HG02870 (cell line): ENCODE measurements around the gene CEACAM19.
"Not testable (repeated sequence)": the region's sequence is repeated elsewhere in the genome, so short reads cannot be mapped to it uniquely, and the experiment has no call there.

Experiments
- ATAC-seq: cut with Tn5 transposase; IDR thresholded peaks from one replicate; pipeline ENCODE4 v1.9.1; 2021; ENCODE audit warnings: mild to moderate bottlenecking, moderate library complexity; ENCODE audit not compliant: unreplicated experiment

CEACAM19 gene

GRCh38 chr19:44670027-44670426 lies 1.3 kb upstream of the CEACAM19 start:
- not testable (repeated sequence) for ATAC-seq

- ATAC-seq, result no peak
Measured at GRCh38 chr19:44672226-44672625, 944 bp downstream of the CEACAM19 start.

- ATAC-seq, result no peak
Measured at GRCh38 chr19:44673510-44673909, 2.2 kb downstream of the CEACAM19 start.

GRCh38 chr19:44675521-44675920 lies 4.2 kb downstream of the CEACAM19 start:
- ATAC-seq, result no peak

- ATAC-seq, result no peak
Measured at GRCh38 chr19:44677019-44677811, 5.9 kb downstream of the CEACAM19 start.

- ATAC-seq, result no peak
Measured at GRCh38 chr19:44680536-44680935, 9.3 kb downstream of the CEACAM19 start.

- no peak for ATAC-seq
Measured at GRCh38 chr19:44681992-44682790, 10.9 kb downstream of the CEACAM19 start.

GRCh38 chr19:44682807-44683206 lies 11.5 kb downstream of the CEACAM19 start:
- ATAC-seq, result no peak

GRCh38 chr19:44683434-44684210 lies 12.3 kb downstream of the CEACAM19 start:
- no peak for ATAC-seq

GRCh38 chr19:44684396-44684795 lies 13.1 kb downstream of the CEACAM19 start:
- not testable (repeated sequence) for ATAC-seq

GRCh38 chr19:44684892-44685863 lies 13.9 kb downstream of the CEACAM19 start:
- no peak for ATAC-seq

- no peak for ATAC-seq
Measured at GRCh38 chr19:44685877-44686276, 14.6 kb downstream of the CEACAM19 start.

- no peak for ATAC-seq
Measured at GRCh38 chr19:44686896-44687295, 15.6 kb downstream of the CEACAM19 start.

GRCh38 chr19:44687888-44688287 lies 16.6 kb downstream of the CEACAM19 start:
- no peak for ATAC-seq

GRCh38 chr19:44689290-44690130 lies 18.2 kb downstream of the CEACAM19 start:
- ATAC-seq, result no peak

- ATAC-seq, result no peak
Measured at GRCh38 chr19:44690131-44690440, 18.8 kb downstream of the CEACAM19 start.

- no peak for ATAC-seq
Measured at GRCh38 chr19:44692379-44692721, 21.1 kb downstream of the CEACAM19 start.

GRCh38 chr19:44694184-44694579 lies 22.9 kb downstream of the CEACAM19 start:
- ATAC-seq, result no peak

GRCh38 chr19:44696939-44697669 lies 25.8 kb downstream of the CEACAM19 start:
- no peak for ATAC-seq
